GM12872 (cell line): ENCODE data around the gene ADPRM.

Source experiments
- CTCF ChIP-seq: IDR thresholded peaks from 3 replicates; pipeline ENCODE4 v1.5.1; 2011; ENCODE audit warnings: low read depth, mild to moderate bottlenecking, low read length, moderate library complexity; ENCODE audit not compliant: insufficient read depth

The ADPRM gene

GRCh38 chr17:10705727-10706126, 8.3 kb downstream of the ADPRM start:
- no peak for TF ChIP-seq CTCF

- no peak for TF ChIP-seq CTCF
Measured at GRCh38 chr17:10713318-10713717, 15.9 kb downstream of the ADPRM start.

GRCh38 chr17:10716218-10716617, 18.8 kb downstream of the ADPRM start:
- no peak for TF ChIP-seq CTCF

- TF ChIP-seq CTCF, result no peak
Measured at GRCh38 chr17:10718547-10718946, 21.2 kb downstream of the ADPRM start.

GRCh38 chr17:10724546-10725195, 27.3 kb downstream of the ADPRM start:
- TF ChIP-seq CTCF, result no peak

GRCh38 chr17:10725262-10725661, 27.9 kb downstream of the ADPRM start:
- TF ChIP-seq CTCF, result no peak

GRCh38 chr17:10726196-10726595, 28.8 kb downstream of the ADPRM start:
- TF ChIP-seq CTCF, result no peak

GRCh38 chr17:10727192-10727591, 29.8 kb downstream of the ADPRM start:
- TF ChIP-seq CTCF, result no peak
